ENCODE measurements around the gene RNF214. TPM values are rescaled to one million over a fixed set of nuclear protein-coding genes. Genes with fewer than 3 reads are reported as not detected.
A peak's percentile ranks its signal among the peaks of the same experiment; 100 is the strongest.
"Not testable (repeated sequence)": the region's sequence is repeated elsewhere in the genome, so short reads cannot be mapped to it uniquely, and the experiment has no call there.

The RNF214 gene
- total RNA-seq = 10 to 100 TPM; 21.5 to 22.3 TPM
- polyA plus RNA-seq (ENCODE audit: insufficient read length in 6 of 6) = 10 to 100 TPM; 29.4 to 37.1 (median 31.5) TPM
- long read RNA-seq, donor 1, partial matches to known transcripts = 0 of 17 reads
- long read RNA-seq, donor 1, other reads (novel, unspliced or antisense) = 11 of 17 reads
- long read RNA-seq, donor 2, partial matches to known transcripts = 0 of 5 reads
- long read RNA-seq, donor 2, other reads (novel, unspliced or antisense) = 0 of 5 reads
- long read RNA-seq, donor 3, partial matches to known transcripts = 0 of 2 reads
- long read RNA-seq, donor 3, other reads (novel, unspliced or antisense) = 0 of 2 reads
- long read RNA-seq, donor 4, partial matches to known transcripts = 3 of 5 reads
- long read RNA-seq, donor 4, other reads (novel, unspliced or antisense) = 1 of 5 reads
- long read RNA-seq, donor 5, partial matches to known transcripts = 0 of 1 reads
- long read RNA-seq, donor 5, other reads (novel, unspliced or antisense) = 0 of 1 reads
- long read RNA-seq, donor 6, partial matches to known transcripts = 0 of 2 reads
- long read RNA-seq, donor 6, other reads (novel, unspliced or antisense) = 0 of 2 reads
- long read RNA-seq, donor 7, partial matches to known transcripts = 0 of 1 reads
- long read RNA-seq, donor 7, other reads (novel, unspliced or antisense) = 0 of 1 reads
- long read RNA-seq, donor 8, partial matches to known transcripts = 0 of 2 reads
- long read RNA-seq, donor 8, other reads (novel, unspliced or antisense) = 0 of 2 reads
- long read RNA-seq, donor 9 = 0 reads
- long read RNA-seq, donor 10, partial matches to known transcripts = 3 of 4 reads
- long read RNA-seq, donor 10, other reads (novel, unspliced or antisense) = 0 of 4 reads
- long read RNA-seq, donor 11, partial matches to known transcripts = 28 of 49 reads
- long read RNA-seq, donor 11, other reads (novel, unspliced or antisense) = 20 of 49 reads
- long read RNA-seq, donor 12, partial matches to known transcripts = 6 of 12 reads
- long read RNA-seq, donor 12, other reads (novel, unspliced or antisense) = 0 of 12 reads

DNA sequence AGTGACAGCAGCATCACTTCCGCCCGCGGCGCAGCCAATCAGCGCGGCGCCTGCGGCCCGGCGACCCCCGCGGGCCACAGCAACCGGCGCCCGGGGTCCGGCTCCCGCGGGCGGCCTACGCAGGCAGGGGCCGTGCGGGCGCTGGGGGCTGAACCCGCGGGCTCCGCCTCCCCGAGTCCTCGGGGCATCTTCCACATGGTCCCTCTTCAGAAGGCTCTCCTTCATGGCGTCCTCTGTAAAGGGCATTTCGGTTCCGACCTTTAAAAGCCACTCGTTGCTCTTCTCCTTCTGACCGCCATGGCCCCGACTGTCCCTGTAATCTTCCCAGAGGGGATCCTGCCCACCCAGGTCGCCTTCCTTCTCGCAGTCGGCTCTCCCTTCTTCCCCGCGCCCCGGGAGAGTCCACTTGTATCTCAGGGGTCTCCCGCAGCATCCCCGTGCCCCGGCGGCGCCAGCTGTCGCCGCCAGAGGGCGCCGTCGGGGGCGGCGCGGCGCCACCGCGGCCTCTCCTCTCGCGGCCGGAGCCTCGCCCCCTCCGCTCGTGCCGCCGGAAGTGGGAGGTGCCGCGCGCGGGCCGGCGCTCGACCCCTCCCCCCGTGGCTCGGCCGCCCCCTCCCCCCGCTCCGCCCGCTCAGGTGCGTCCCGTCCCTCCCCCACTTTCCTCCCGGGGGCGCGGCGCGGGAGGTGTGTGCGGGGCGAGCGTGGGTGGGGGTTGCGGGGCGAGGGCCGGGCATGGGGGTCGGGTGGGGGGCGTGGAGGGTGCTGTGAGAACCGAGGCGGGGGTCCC, at the start of gene RNF214:
Gene RNF214 (plus strand): TSS at position 580 of the 787 bp plus-strand sequence. CDS start 1,602 bp downstream, outside the sequence.
- no peaks in the 10 kb centered on the region for H3K27me3 ChIP-seq
- H3K36me3 ChIP-seq = peaks cover 0 to 30% of the 10 kb centered on the region in 2 donors
- ATAC-seq (peak; percentile 92), DNase-seq (peak; percentile 75 to 95 (median 88))
- H3K27ac ChIP-seq = peak within 1 kb of the TSS; percentile 90 to 93
- intact Hi-C loops (cut with DNase I) = no loop called here
- TF ChIP-seq, protein P1, sequence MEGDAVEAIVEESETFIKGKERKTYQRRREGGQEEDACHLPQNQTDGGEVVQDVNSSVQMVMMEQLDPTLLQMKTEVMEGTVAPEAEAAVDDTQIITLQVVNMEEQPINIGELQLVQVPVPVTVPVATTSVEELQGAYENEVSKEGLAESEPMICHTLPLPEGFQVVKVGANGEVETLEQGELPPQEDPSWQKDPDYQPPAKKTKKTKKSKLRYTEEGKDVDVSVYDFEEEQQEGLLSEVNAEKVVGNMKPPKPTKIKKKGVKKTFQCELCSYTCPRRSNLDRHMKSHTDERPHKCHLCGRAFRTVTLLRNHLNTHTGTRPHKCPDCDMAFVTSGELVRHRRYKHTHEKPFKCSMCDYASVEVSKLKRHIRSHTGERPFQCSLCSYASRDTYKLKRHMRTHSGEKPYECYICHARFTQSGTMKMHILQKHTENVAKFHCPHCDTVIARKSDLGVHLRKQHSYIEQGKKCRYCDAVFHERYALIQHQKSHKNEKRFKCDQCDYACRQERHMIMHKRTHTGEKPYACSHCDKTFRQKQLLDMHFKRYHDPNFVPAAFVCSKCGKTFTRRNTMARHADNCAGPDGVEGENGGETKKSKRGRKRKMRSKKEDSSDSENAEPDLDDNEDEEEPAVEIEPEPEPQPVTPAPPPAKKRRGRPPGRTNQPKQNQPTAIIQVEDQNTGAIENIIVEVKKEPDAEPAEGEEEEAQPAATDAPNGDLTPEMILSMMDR (IDR thresholded peaks at IDR 0.05) = peak; percentile 91 to 97
- peak within 1 kb of the TSS; percentile 89 to 95 for H3K4me3 ChIP-seq
- H3K9me3 ChIP-seq = no peaks in the 10 kb centered on the region
- H3K4me1 ChIP-seq = peaks cover 9 to 42% of the 10 kb centered on the region in 2 donors

DNA sequence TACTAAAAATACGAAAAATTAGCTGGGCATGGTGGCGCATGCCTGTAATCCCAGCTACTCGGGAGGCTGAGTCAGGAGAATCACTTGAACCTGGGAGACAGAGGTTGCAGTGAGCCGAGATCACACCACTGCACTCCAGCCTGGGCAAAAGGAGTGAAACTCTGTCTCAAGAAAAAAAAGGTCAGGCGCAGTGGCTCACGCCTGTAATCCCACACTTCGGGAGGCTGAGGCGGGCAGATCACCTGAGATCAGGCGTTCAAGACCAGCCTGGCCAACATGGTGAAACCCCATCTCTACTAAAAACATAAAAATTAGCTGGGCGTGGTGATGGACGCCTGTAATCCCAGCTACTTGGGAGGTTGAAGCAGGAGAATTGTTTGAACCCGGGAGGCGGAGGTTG, 49.3 kb upstream of the RNF214 start:
- Histone ChIP-seq H3K4me1 (peaks cover 13 to 40% of the 10 kb centered on the region in 2 donors), H3K36me3 (peaks cover 0 to 37% of the 10 kb centered on the region in 2 donors)
- ATAC-seq; H3K27me3 ChIP-seq; H3K27ac ChIP-seq; intact Hi-C loops (cut with DNase I); H3K9me3 ChIP-seq; H3K4me3 ChIP-seq; DNase-seq: not testable (repeated sequence)

DNA sequence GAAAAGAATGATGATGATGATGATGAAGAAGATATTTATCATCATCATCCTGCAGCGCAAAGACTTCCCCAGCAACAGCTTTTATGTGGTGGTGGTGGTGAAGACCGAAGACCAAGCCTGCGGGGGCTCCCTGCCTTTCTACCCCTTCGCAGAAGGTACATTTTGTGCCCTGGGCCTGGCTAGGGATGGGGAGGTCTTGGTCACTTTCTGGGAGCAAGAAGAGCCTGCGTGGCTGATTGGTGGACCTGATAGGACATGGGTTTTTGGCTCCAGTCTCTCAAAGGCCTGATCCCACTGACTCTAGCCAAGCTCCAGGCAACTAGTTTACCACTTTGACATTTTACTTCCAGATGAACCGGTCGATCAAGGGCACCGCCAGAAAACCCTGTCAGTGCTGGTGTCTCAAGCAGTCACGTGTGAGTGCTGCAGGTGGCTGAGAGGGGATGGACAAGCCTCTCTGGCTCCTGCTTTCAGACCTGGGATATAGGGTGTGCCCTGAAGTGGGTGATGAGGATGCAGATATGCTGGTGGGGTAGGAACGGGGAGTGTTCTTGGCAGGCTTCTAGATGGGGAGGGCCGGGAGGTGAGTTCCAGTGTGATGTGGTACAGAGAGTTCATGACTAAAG, 48.6 kb upstream of the RNF214 start:
- intact Hi-C loops (cut with DNase I) = no loop called here
- DNase-seq = peak in 2 of 4 donors; percentile 33 to 86
- H3K36me3 ChIP-seq = peaks cover 0 to 44% of the 10 kb centered on the region in 2 donors

DNA sequence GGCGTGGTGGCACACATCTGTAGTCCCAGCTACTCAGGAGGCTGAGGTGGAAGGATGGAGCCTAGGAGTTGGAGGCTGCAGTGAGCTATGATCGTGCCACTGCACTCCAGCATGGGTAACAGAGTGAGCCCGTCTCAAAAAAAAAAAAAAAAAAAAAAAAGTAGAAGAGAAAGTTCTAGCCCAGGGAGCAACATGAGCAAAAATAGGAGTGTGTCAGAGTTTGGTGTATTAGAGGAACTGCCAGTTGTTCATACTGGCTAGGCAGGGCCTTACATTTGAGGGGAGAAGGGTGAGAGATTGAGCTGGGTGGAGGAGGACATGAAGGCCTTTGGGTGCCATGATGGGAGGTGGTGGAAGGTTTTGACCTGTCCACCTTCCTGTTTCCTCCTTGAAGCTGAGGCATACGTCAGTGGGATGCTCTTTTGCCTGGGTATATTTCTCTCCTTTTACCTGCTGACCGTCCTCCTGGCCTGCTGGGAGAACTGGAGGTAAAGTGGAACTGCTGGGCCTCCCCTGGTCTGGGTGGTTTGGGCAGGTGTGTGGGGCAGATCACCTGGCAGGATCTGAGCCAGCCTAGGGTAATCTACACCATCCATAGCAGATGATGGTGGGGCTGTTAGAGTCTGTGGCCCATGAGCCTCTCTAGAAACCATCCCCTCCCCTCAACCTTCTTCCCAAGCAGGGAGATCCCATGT, 46.6 kb upstream of the RNF214 start:
- no peak for DNase-seq
- no peak overlapping the region for H3K4me3 ChIP-seq

More for the DNA sequence above, 48.6 kb upstream of the RNF214 start:
- H3K9me3 ChIP-seq = no peaks in the 10 kb centered on the region
- no peak overlapping the region for H3K4me3 ChIP-seq
- ATAC-seq = peak; percentile 62
- peak overlapping the region in 1 of 2 donors; percentile 78 for H3K27ac ChIP-seq
- no peaks in the 10 kb centered on the region for H3K27me3 ChIP-seq
- H3K4me1 ChIP-seq = peaks cover 13 to 43% of the 10 kb centered on the region in 2 donors
- TF ChIP-seq, protein P1 (IDR thresholded peaks at IDR 0.05) = no peak

More for the DNA sequence above, 46.6 kb upstream of the RNF214 start:
- TF ChIP-seq, protein P1 (IDR thresholded peaks at IDR 0.05) = no peak
- peak overlapping the region; percentile 13 to 78 for H3K27ac ChIP-seq
- intact Hi-C loops (cut with DNase I) = no loop called here
- peaks cover 2 to 34% of the 10 kb centered on the region in 2 donors for H3K4me1 ChIP-seq
- H3K36me3 ChIP-seq = peaks cover 0 to 62% of the 10 kb centered on the region in 2 donors
- no peaks in the 10 kb centered on the region for H3K27me3 ChIP-seq
- H3K9me3 ChIP-seq = no peaks in the 10 kb centered on the region
- ATAC-seq = no peak

All from left lung (tissue), 14 donors.